ENCODE results near the gene ASB1. TPM values are rescaled to one million over a fixed set of nuclear protein-coding genes. Genes with fewer than 3 reads are reported as not detected.
A peak's percentile ranks its signal among the peaks of the same experiment; 100 is the strongest.

ASB1 gene
- total RNA-seq, 1 experiment from 2014 or later = 46.0 TPM

GRCh38 chr2:238425505-238425978 is 1.2 kb upstream of the ASB1 start:
- peaks cover 24% of the 10 kb centered on the region; the same call in 1 of the 2 replicates for H3K79me2 ChIP-seq (ENCODE audit: insufficient read depth, low read length)
- no peak overlapping the region for H2AFZ ChIP-seq (ENCODE audit: low read length)
- H3K27me3 Mint-ChIP-seq (ENCODE audit: low read depth) = no peaks in the 10 kb centered on the region; the same call in 1 of the 2 replicates
- H3K14ac ChIP-seq (ENCODE audit: insufficient read depth, low read length) = no peak overlapping the region
- H2BK15ac ChIP-seq (ENCODE audit: low read depth, low read length) = no peak overlapping the region
- peaks cover 2% of the 10 kb centered on the region for H3K79me1 ChIP-seq (ENCODE audit: insufficient read depth, low read depth, low read length, poor library complexity, severe bottlenecking)
- H3K4me1 ChIP-seq (ENCODE audit: insufficient read depth, low read length) = no peaks in the 10 kb centered on the region; the same call in 1 of the 2 replicates
- no peak overlapping the region for H4K5ac ChIP-seq (ENCODE audit: insufficient read length, low read depth, low read length)
- H2BK20ac ChIP-seq (ENCODE audit: low read depth, low read length, poor library complexity, severe bottlenecking) = no peak overlapping the region
- H4K20me1 ChIP-seq (ENCODE audit: control insufficient read depth, insufficient read depth, insufficient read length) = no peaks in the 10 kb centered on the region
- H4K91ac ChIP-seq (ENCODE audit: insufficient read length, low read depth, low read length) = no peak overlapping the region
- WGBS (ENCODE audit: extremely low coverage, insufficient read length, low lambda C conversion rate) = no CpG with 5 or more reads among the region's 16 CpGs
- H3K18ac ChIP-seq (ENCODE audit: insufficient read length, low read depth, low read length) = no peak overlapping the region
- peaks cover 0 to 5% of the 10 kb centered on the region in 2 experiments; a peak in 2 of 5 replicates for H3K9me3 Mint-ChIP-seq
- peak overlapping the region; percentile 81 for H3K4me2 ChIP-seq (ENCODE audit: insufficient read depth, insufficient read length, low read length)
- no peak overlapping the region for H2AK5ac ChIP-seq (ENCODE audit: insufficient read length, low read length)
- H3K27me3 ChIP-seq (ENCODE audit: insufficient read depth, low read length) = no peaks in the 10 kb centered on the region
- H3K36me3 Mint-ChIP-seq (ENCODE audit: insufficient read depth in 1 of 3, low read depth in 3 of 3) = peaks cover 7 to 16% (median 12%) of the 10 kb centered on the region in 3 experiments
- peaks cover 7% of the 10 kb centered on the region for H3K23me2 ChIP-seq (ENCODE audit: insufficient read length, low read depth, low read length, poor library complexity, severe bottlenecking)
- H4K8ac ChIP-seq (replicated peaks; ENCODE audit: insufficient read length, low read depth, low read length) = no peak overlapping the region
- H2BK12ac ChIP-seq (ENCODE audit: insufficient read length, low read depth, low read length) = no peak overlapping the region
- H3K27ac Mint-ChIP-seq = peak overlapping the region in 1 of 3 experiments; percentile 6; a peak in 2 of 7 replicates
- H3K9me3 ChIP-seq (ENCODE audit: control insufficient read depth, low read depth, low read length) = no peaks in the 10 kb centered on the region
- no peak overlapping the region for H3K27ac ChIP-seq (ENCODE audit: insufficient read length, low read depth, low read length)
- H3K4me1 Mint-ChIP-seq = peaks cover 35 to 36% of the 10 kb centered on the region in 2 experiments
- H3K56ac ChIP-seq (ENCODE audit: insufficient read length, low read depth, low read length) = no peak overlapping the region
- no peak overlapping the region for H2BK120ac ChIP-seq (ENCODE audit: low read depth, low read length, poor library complexity, severe bottlenecking)
- TF ChIP-seq, protein P1, sequence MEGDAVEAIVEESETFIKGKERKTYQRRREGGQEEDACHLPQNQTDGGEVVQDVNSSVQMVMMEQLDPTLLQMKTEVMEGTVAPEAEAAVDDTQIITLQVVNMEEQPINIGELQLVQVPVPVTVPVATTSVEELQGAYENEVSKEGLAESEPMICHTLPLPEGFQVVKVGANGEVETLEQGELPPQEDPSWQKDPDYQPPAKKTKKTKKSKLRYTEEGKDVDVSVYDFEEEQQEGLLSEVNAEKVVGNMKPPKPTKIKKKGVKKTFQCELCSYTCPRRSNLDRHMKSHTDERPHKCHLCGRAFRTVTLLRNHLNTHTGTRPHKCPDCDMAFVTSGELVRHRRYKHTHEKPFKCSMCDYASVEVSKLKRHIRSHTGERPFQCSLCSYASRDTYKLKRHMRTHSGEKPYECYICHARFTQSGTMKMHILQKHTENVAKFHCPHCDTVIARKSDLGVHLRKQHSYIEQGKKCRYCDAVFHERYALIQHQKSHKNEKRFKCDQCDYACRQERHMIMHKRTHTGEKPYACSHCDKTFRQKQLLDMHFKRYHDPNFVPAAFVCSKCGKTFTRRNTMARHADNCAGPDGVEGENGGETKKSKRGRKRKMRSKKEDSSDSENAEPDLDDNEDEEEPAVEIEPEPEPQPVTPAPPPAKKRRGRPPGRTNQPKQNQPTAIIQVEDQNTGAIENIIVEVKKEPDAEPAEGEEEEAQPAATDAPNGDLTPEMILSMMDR (conservative IDR thresholded peaks at IDR 0.05) = no peak
- H3K4ac ChIP-seq (ENCODE audit: low read depth, low read length) = no peak overlapping the region
- no peak for DNase-seq
- no peak overlapping the region for H3K23ac ChIP-seq (ENCODE audit: insufficient read length, low read depth, low read length)
- H3T11ph ChIP-seq (ENCODE audit: low read length) = no peak overlapping the region
- H3K9ac ChIP-seq (ENCODE audit: extremely low read depth, insufficient read length, low read length) = no peak overlapping the region
- peak overlapping the region; percentile 90; a peak in 4 of 5 replicates for H3K4me3 Mint-ChIP-seq
- no peak overlapping the region for H2BK5ac ChIP-seq (ENCODE audit: insufficient read length, low read length)
